Large intestine (tissue), 3 donors: Measurements from ENCODE around the gene TMEM54. TPM values are rescaled to one million over a fixed set of nuclear protein-coding genes. Genes with fewer than 3 reads are reported as not detected.
A peak's percentile ranks its signal among the peaks of the same experiment; 100 is the strongest.
"Not testable (repeated sequence)": the region's sequence is repeated elsewhere in the genome, so short reads cannot be mapped to it uniquely, and the experiment has no call there.

ENCODE experiments used
- DNase-seq, 2 donors: peaks; one replicate each; pipeline versions ENCODE4 v3.0.0 to v3.0.0-alpha.2; 2013
- H3K27ac ChIP-seq: one replicate; pipeline ENCODE4 v1.5.1; 2013; ENCODE audit warnings: low read length
- H3K27me3 ChIP-seq: 2 replicates; pipeline ENCODE4 v1.6.1; 2013; ENCODE audit warnings: low read length; ENCODE audit not compliant: control insufficient read depth, insufficient read depth
- H3K36me3 ChIP-seq: 2 replicates; pipeline ENCODE4 v1.6.1; 2013; ENCODE audit warnings: low read length; ENCODE audit not compliant: control insufficient read depth, insufficient read depth
- H3K4me1 ChIP-seq: one replicate; pipeline ENCODE4 v1.6.1; 2013; ENCODE audit warnings: low read length; ENCODE audit not compliant: control insufficient read depth, insufficient read depth
- H3K4me3 ChIP-seq: one replicate; pipeline ENCODE4 v1.5.1; 2013; ENCODE audit warnings: low read length
- H3K9me3 ChIP-seq: one replicate; pipeline ENCODE4 v1.6.1; 2013; ENCODE audit warnings: mild to moderate bottlenecking, low read depth, low read length, moderate library complexity; ENCODE audit not compliant: control insufficient read depth
- WGBS: methylation state at CpG from one replicate; pipeline ENCODE4 v1.1.5; 2013; ENCODE audit warnings: low lambda C conversion rate; ENCODE audit not compliant: insufficient coverage; 5-methylcytosine and 5-hydroxymethylcytosine counted together
- polyA plus RNA-seq: library from polyadenylated mRNA; unstranded; fragments of 120-200 nt; gene quantifications from one replicate; pipeline ENCODE4 v1.2.1, GENCODE V29; 2013

The TMEM54 gene
- polyA plus RNA-seq, 1 donor: 27.7 TPM

DNA sequence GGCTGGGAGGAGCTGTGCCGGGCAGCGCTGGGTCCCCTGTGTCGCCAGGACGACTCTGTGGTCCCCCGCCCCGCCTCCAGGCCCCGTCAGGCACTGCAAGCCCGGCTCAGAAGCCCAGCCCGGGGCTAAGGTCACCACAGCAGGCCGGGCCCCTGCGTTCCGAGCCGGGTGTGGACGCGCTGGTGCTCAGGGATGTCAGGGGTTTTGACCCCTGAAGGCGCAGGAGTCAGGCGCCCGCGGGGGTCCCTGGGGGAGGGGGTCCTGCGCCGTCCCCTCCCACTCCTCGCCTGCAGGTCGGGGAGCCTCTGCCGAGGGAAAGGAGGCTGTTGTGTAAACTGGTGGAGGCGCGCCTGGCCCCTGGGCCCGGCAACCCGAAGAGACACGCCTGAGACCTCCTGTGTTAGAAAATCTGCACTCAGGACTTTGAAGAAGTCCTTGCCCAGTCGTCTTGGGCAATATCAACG lies 23.7 kb upstream of the TMEM54 start:
- Histone ChIP-seq H3K9me3 (peaks cover 4% of the 10 kb centered on the region), H3K4me3 (peak overlapping the region; percentile 10), H3K4me1 (peaks cover 21% of the 10 kb centered on the region), H3K27ac (peak overlapping the region; percentile 50), H3K36me3 (no peaks in the 10 kb centered on the region), H3K27me3 (peaks cover 3% of the 10 kb centered on the region)
- no CpG with 5 or more reads among the region's 31 CpGs for WGBS
- DNase-seq: peak; percentile 69 to 79

DNA sequence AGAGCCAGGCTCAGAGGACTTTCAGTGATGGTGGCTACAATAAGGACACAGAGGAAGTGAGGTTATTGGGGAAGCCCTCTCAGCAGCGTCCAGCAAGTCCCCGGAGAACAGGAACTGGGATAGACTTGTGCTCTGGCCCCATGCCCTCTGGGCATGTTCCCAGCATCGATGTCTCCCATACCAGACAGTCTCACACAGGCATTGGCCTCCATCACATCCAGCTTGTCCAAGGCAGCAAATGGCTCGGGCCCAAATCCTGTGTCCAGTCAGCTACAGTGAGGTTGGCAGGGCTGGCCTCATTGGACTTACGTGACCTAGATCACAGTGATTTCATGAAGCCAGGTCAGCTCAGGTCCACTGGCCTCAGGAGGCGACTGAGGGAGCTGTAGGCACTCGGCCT lies 19.6 kb upstream of the TMEM54 start:
- no peak for DNase-seq
- H3K4me1 ChIP-seq: peaks cover 19% of the 10 kb centered on the region
- no peaks in the 10 kb centered on the region for H3K36me3 ChIP-seq
- H3K9me3 ChIP-seq: peaks cover 4% of the 10 kb centered on the region
- H3K4me3 ChIP-seq: no peak overlapping the region
- peaks cover 3% of the 10 kb centered on the region for H3K27me3 ChIP-seq
- no peak overlapping the region for H3K27ac ChIP-seq
- no CpG with 5 or more reads among the region's 7 CpGs for WGBS

DNA sequence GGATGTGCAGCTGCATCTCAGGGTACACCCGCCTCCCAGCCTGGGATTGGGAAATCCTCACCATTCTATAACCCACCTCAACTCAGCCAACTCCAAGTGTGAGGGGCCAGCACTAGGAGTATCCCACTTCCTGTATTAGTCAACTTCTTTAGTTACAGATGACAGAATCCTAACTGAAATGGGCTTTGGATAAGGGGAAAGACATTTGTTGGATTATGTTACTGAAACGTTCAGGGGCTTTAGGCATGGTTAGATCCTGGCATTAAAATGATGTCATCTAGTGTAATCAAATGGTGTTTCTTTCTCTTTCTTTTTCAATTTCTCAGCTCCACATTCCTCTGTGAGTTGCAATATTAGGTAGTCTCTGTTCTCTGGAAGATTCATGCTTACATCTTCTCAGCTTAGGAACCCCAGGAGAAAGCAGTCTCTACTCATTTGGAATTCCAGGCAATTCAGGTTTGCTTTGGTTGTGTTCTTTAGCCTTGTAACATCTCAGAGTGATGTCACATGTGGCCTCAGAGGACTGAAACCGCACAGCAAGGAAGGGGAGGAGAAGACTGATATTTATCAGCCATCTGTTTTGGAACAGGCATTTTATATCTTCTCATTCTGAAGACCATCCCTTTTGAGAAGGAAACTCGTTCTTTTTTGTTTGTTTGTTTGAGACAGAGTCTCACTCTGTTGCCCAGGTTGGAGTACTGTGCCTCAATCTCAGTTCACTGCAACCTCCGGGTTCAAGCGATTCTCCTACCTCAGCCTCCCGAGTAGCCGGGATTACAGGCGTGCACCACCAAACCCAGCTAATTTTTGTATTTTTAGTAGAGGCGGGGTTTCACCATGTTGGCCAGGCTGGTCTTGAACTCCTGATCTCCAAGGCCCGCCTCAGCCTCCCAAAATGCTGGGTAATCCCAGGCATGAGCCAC lies 18.9 kb upstream of the TMEM54 start:
- DNase-seq: no peak
- Histone ChIP-seq H3K27me3 (peaks cover 3% of the 10 kb centered on the region), H3K9me3 (peaks cover 4% of the 10 kb centered on the region), H3K4me3 (no peak overlapping the region), H3K27ac (no peak overlapping the region), H3K36me3 (no peaks in the 10 kb centered on the region), H3K4me1 (peaks cover 12% of the 10 kb centered on the region)
- WGBS: 17% methylated on average over 1 of the region's 11 CpGs

DNA sequence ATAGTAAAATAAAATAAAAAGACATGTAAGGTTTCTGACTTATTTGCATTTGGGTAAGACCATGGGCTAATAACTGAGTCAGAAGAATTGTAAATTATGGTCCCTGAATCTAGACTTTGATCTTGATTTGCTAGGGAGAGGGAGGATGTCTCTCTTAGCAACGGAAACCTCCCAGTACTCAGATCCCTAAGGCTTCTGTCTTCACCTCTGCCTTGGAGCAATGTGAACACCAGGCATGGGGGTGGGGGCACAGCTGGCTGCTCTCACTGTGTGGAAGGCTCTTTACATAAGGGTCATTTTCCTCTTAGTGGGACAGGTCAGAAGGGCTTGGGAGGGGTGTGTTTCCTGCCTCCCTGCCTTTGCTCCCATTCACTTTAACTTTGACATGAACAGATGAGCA lies 17.0 kb upstream of the TMEM54 start:
- Histone ChIP-seq H3K9me3 (no peaks in the 10 kb centered on the region), H3K27ac (no peak overlapping the region), H3K4me1 (peaks cover 6% of the 10 kb centered on the region), H3K27me3 (no peaks in the 10 kb centered on the region), H3K4me3 (no peak overlapping the region), H3K36me3 (no peaks in the 10 kb centered on the region)
- DNase-seq: peak in 1 of 2 donors; percentile 40
- no CpG with 5 or more reads among the region's 1 CpG for WGBS

DNA sequence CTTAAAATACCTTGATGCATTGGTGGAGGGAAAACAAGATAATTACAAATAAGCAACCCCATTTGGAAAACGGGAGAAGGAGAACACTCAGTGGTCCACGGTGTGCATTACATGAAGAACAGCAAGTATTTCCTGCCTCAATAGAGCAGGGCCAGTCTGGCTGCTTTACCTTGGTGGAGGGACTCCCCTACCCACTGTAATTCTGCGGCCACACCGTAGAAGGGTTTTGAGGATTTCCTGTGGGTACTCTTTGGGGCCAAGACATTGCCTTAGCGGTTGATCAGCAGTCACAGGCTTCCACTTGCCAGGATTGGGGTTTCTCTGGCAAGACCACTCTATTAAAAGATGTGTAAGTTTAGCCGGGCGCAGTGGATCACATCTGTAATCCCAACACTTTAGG lies 16.3 kb upstream of the TMEM54 start:
- Histone ChIP-seq H3K27me3 (no peaks in the 10 kb centered on the region), H3K4me3 (no peak overlapping the region), H3K27ac (no peak overlapping the region), H3K36me3 (no peaks in the 10 kb centered on the region), H3K9me3 (peaks cover 4% of the 10 kb centered on the region), H3K4me1 (peaks cover 9% of the 10 kb centered on the region)
- no peak for DNase-seq
- whole genome bisulfite sequencing: no CpG with 5 or more reads among the region's 7 CpGs

DNA sequence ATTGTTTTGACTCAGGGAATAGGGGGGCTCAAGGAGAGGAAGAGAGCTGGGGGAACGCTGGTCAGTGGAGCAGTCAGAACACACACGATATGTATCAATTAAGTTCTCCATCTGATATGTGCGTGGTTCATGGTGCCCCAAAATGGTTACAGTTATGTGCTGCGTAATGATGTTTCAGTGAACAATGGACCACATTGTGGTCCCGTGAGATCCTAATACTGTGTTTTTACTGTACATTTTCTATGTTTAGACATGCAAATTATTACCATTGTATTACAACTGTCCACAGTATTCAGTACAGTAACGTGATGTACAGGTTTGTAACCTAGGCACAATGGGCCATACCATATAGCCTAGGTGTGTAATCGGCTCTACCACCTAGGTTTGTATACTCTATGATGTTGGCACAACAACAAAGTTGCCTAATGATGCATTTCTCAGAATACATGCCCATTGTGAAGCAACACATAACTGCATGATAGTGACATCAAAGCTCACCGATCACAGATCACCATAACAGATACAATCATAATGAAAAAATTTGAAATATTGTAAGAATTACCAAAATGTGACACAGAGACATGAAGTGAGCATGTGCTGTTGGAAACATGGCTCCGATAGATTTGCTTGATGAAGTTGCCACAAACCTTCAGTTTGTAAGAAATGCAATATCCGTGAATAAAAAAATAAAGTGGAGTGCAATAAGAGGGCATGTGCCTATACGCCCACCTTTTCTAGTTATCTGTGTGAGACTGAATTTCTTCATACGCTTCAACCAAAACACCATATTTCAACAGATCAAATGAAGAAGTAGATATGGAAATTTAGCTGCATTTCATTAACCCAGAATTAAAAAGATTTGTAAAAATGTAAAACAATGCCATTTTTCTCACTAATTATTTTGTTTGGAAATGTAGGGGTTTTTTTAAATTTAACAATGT lies 14.8 kb upstream of the TMEM54 start:
- H3K27ac ChIP-seq: no peak overlapping the region
- 100% methylated on average over 5 of the region's 12 CpGs for WGBS

DNA sequence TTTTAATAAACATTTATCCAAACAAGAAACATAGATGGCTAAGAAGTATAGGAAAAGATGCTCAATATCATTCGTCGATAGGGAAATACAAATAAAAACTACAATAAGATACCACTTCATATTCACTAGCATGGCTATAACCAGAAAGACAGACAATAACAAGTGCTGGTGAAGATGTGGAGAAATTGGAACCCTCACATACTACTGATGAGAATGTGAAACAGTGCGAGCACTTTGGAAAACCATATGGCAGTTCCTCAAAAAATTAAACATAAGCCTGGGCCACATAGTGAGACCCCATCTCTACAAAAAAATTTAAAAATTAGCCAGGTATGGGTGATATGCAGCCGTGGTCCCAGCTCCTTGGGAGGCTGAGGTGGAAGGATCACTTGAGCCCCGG lies 9.1 kb upstream of the TMEM54 start:
- 100% methylated on average over 3 of the region's 5 CpGs for WGBS
- Histone ChIP-seq H3K9me3 (peaks cover 4% of the 10 kb centered on the region), H3K27ac (no peak overlapping the region), H3K27me3 (no peaks in the 10 kb centered on the region), H3K36me3 (no peaks in the 10 kb centered on the region), H3K4me3 (no peak overlapping the region), H3K4me1 (peaks cover 24% of the 10 kb centered on the region)
- DNase-seq: no peak

More for the DNA sequence above, 14.8 kb upstream of the TMEM54 start:
- H3K4me1 ChIP-seq: peaks cover 12% of the 10 kb centered on the region
- H3K27me3 ChIP-seq: no peaks in the 10 kb centered on the region
- no peak overlapping the region for H3K4me3 ChIP-seq
- no peak for DNase-seq
- H3K9me3 ChIP-seq: peaks cover 4% of the 10 kb centered on the region
- H3K36me3 ChIP-seq: no peaks in the 10 kb centered on the region

DNA sequence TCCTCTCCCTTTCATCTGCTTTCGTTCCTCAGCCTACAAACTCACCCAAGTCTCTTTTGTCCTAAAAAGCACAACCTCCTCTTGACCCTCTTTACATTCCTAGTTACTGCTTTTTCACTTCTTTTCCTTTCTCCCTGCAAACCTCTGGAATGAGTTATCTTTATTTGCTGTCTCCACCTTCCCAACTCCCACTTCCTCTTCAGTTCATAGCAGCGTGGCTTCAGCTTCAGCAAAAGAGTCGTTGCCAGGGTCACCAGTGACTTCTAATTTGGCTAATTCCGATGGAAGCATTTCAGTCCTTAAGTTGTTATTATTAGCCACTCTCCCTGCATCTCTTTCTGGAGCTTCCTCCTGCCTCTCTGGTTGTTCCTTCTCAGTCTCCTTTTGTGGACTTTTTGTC lies 6.2 kb upstream of the TMEM54 start:
- no peaks in the 10 kb centered on the region for H3K9me3 ChIP-seq
- H3K27me3 ChIP-seq: no peaks in the 10 kb centered on the region
- peak in 1 of 2 donors; percentile 51 for DNase-seq
- H3K27ac ChIP-seq: no peak overlapping the region
- H3K36me3 ChIP-seq: no peaks in the 10 kb centered on the region
- H3K4me1 ChIP-seq: peaks cover 31% of the 10 kb centered on the region
- H3K4me3 ChIP-seq: no peak overlapping the region
- WGBS: 20% methylated on average over 2 of the region's 4 CpGs

DNA sequence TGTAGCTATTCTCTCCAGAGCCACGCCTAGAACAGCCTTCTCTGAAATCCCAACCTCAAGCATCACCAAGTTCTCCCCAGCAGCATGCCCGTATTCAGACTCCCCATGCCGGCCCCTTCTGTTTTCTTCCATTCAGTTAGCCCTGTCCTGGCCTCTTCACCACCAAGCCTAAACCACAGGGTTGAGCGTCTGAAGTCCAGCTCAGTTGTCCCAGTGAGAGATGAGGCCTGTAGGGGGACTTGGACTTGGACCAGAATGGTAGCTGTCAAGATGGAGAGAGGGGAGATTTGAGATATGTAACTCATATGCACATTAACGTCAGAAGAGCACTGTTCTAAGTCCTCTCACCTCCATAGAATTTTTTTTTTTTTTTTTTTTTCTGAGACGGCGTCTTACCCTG lies 5.5 kb upstream of the TMEM54 start:
- no peak overlapping the region for H3K4me3 ChIP-seq
- H3K27ac ChIP-seq: peak overlapping the region; percentile 75
- H3K4me1 ChIP-seq: peaks cover 30% of the 10 kb centered on the region
- no peaks in the 10 kb centered on the region for H3K36me3 ChIP-seq
- WGBS: no CpG with 5 or more reads among the region's 7 CpGs
- peaks cover 4% of the 10 kb centered on the region for H3K27me3 ChIP-seq
- no peaks in the 10 kb centered on the region for H3K9me3 ChIP-seq
- DNase-seq: peak; percentile 73 to 87

DNA sequence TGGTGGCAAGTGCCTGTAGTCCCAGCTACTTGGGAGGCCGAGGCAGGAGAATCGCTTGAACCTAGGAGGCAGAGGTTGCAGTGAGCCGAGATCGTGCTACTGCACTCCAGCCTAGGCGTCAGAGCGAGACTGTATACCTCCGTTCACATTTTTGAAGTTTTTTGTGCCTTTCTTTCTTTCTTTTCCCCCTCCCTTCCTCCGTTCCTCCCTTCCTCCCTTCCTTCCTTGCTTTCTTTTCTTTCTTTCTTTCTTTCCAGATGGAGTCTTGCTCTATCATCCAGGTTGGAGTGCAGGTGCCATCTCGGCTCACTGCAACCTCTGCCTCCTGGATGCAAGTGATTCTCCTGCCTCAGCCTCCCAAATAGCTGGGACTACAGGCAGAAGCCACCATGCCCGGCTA lies 4.4 kb upstream of the TMEM54 start:
- H3K27me3 ChIP-seq, H3K9me3 ChIP-seq, H3K4me3 ChIP-seq, DNase-seq, H3K27ac ChIP-seq, H3K36me3 ChIP-seq: not testable (repeated sequence)
- H3K4me1 ChIP-seq: peaks cover 36% of the 10 kb centered on the region
- 75% methylated on average over 4 of the region's 10 CpGs for WGBS
